GM21619 (cell line): Measurements from ENCODE around the gene SLC6A1.

Experiments used
- ATAC-seq: cut with Tn5 transposase; IDR thresholded peaks from one replicate; pipeline ENCODE4 v1.9.1; 2021; ENCODE audit not compliant: unreplicated experiment

Gene SLC6A1

DNA sequence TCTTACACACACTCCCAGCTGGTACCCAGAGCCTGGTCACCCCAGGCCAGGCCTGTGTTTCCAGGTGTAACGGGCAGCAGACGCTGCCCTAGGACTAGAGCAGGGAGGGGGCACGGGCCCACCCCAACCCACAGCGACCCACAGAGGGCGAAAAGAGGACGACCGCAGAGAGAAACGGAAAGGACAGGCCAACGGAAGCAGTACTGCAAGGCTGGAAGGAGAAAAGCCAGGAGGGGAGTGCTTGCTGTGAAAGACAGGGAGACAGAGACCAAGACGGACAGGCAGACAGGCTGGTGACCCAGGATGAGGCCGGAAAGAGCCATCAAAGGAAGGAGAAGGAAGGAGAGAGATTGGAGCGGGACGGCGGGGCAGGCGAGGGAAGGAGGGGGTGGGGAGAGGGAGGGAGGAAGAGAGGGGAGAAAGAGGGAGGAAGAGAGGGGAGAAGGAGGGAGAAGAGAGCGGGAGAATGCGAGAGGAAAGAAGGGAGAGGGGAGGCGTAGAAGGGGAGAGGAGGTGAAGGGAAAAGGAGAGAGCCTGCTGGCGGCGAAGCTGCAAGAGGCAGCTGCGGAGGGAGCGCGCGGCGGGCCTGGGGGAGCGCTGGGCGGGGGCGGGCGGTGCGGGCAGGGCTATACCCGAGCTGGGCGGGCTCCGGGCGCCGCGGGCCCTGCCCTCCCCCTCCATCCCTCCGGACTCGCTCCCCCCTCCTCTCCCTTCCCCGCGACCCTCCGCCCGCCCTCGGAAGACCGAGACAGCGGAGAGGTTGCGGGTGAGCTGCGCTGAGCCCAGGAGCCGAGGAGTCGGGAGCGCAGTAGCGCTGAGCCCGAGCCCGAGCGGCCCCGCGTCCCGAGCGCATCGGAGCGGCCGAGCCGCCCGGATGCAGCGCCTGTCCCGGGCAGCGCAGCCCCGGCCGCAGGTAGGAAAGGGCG lies at the start of gene SLC6A1:
SLC6A1 (plus strand) TSS at position 732 of the 926 bp plus-strand sequence. CDS start 24,464 bp downstream, outside the sequence.
- no peak for ATAC-seq

- ATAC-seq = no peak
Measured at GRCh38 chr3:10944866-10945265, 47.7 kb upstream of the SLC6A1 start.

GRCh38 chr3:10945683-10946287 lies 46.8 kb upstream of the SLC6A1 start:
- no peak for ATAC-seq

DNA sequence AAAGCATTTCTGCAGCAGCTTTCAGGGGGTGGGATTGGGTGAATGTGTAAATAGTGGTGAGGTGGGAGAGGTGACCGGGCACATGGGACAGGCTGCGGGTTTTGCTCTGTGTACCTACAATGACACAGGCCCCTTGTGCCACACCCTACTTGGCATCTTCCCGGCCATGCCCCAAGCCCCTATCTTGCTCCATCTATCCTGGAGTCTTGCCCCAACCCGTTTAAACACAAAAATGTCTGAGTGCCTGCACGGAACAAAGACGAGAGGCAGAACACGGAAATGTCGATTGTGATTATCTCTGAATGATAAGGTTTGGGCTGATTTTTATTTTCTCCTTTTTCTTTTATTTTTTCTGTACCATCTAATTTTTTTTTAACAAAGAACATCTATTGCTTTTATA lies 46.0 kb upstream of the SLC6A1 start:
- ATAC-seq = no peak

DNA sequence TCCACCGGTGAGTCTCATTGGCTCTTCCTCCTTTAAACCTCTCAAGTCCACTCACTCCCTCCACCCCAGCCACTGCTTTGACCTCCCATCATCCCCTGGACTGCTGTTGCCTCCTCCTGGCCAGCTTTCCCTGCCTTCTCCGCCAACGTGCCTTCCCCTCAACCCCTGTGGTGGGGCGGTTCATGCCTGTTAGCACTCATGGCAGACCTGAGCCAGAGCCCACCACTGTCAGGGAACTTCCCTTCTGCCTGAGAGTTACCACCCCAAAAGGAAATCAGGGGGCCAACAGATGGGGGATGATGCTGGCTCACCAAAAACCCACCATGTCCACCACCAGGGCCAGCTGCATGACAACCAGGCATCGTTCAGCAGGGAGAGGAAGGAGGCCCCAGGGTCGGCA lies 44.2 kb upstream of the SLC6A1 start:
- ATAC-seq = no peak

DNA sequence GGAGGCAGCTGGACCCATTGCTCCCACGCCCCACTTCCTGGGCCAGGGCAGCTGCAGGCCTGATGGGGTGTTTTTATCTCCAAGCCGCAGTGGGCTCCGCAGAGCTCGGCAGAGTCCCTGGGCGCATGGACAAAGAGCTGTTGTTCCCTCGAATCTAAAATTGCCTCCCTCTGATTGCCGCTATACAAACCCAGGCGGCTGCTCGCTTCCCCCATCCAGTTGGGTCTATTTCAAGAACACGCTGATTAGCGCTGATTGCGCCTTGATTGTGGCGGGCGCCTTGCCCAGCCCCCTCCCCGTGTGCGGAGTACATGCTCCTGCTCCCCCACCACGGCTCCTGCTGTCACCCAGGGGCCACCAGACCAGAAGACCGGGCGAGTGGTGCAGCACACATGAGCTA lies 43.4 kb upstream of the SLC6A1 start:
- ATAC-seq = no peak

- no peak for ATAC-seq
Measured at GRCh38 chr3:10950476-10951294, 41.9 kb upstream of the SLC6A1 start.

- ATAC-seq = no peak
Measured at GRCh38 chr3:10951295-10951926, 41.1 kb upstream of the SLC6A1 start.

- ATAC-seq = no peak
Measured at GRCh38 chr3:10952525-10952924, 40.0 kb upstream of the SLC6A1 start.

- no peak for ATAC-seq
Measured at GRCh38 chr3:10954740-10955139, 37.8 kb upstream of the SLC6A1 start.

- no peak for ATAC-seq
Measured at GRCh38 chr3:10955711-10956453, 36.7 kb upstream of the SLC6A1 start.

- no peak for ATAC-seq
Measured at GRCh38 chr3:10956531-10956930, 36.0 kb upstream of the SLC6A1 start.

DNA sequence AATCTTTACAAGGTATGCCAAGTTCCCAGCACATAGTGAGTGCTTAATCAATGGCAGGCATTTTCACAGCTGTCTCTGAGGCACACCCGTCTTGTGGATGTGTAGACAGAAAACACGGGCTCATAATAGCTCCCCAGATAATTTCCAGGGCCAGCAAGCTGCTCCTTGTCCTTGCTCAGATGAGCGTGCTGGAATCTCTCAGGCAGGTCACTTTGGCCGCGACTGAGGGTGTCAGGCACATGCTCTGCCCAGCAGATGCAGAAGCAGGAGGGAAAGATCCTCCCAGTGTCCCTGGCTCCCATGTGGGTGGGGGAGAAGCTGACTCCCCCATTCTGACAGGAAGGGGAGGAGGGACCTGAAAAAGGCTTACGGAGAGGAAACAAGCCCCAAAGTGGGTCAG lies 35.6 kb upstream of the SLC6A1 start:
- ATAC-seq = no peak

GRCh38 chr3:10957976-10958749 lies 34.4 kb upstream of the SLC6A1 start:
- no peak for ATAC-seq

DNA sequence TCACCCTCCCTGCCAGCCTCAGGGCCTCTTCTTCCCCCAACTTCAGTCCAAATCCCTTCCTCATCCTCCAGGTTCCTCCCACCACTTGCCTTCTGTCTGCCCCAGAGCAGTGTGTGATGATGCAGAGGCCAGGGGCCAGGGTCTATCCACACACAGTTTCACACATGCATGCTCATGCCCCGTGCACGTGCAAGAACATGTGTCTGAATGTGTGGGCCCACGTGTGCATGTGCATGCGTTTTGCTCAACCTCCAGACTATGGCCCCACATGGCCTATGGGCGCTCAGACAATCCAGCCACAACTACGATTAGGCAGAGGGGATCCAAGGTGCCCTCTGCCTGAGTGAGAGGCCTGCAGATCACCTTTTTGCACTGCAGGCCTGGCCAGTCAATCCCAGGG lies 32.3 kb upstream of the SLC6A1 start:
- no peak for ATAC-seq

GRCh38 chr3:10961921-10962320 lies 30.6 kb upstream of the SLC6A1 start:
- ATAC-seq = no peak

- ATAC-seq = no peak
Measured at GRCh38 chr3:10962481-10963036, 30.0 kb upstream of the SLC6A1 start.

DNA sequence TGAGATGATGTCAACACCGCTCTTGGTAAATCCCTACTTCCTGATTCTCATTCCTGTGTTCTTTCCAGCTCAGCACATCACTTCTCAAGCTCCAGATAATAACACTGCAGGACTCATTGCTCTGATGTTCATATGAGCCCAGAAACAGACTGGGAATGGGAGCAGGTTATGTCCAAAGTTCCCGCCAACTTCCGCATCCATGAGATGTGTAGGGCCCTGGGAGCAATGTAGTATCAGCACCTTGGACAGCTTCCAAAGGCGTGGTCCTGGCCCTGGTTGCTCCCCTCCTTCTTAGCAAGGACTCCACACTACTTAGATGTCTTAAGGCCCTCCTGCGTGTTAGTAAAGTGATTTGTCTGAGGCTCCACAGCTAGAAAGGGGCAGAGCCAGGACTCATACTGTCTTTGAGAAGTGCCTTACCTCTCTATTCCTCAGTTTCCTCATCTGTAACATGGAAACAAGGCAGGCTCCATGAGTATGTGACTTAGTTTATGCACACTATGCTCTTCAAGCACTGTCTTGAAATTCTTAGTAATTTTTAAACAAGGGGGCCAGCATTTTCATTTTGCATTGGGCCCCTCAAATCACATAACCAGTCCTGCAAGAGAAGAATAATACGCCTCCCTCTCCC lies 27.9 kb upstream of the SLC6A1 start:
- no peak for ATAC-seq

GRCh38 chr3:10968401-10968800 lies 24.1 kb upstream of the SLC6A1 start:
- no peak for ATAC-seq
